Type B pancreatic cell (in vitro differentiated cells): Measurements from ENCODE around the gene PIGV. TPM values are rescaled to one million over a fixed set of nuclear protein-coding genes. Genes with fewer than 3 reads are reported as not detected.
A peak's percentile ranks its signal among the peaks of the same experiment; 100 is the strongest.

ENCODE experiments used
- DNase-seq: peaks from one replicate; pipeline ENCODE4 v3.0.0; 2021; ENCODE audit warnings: mixed read lengths; ENCODE audit not compliant: unreplicated experiment; ENCODE audit errors: extremely low spot score
- H3K27ac Mint-ChIP-seq: 2 replicates; pipeline ENCODE4 v1.8.0; 2021; ENCODE audit warnings: mild to moderate bottlenecking, mixed read lengths
- H3K27me3 Mint-ChIP-seq: 2 replicates; pipeline ENCODE4 v1.8.0; 2021; ENCODE audit warnings: mixed read lengths
- H3K36me3 Mint-ChIP-seq: 2 replicates; pipeline ENCODE4 v1.8.0; 2021; ENCODE audit warnings: mixed read lengths
- H3K4me1 Mint-ChIP-seq: one replicate; pipeline ENCODE4 v1.8.0; 2021; ENCODE audit warnings: mixed read lengths; ENCODE audit not compliant: unreplicated experiment
- H3K4me3 Mint-ChIP-seq: 2 replicates; pipeline ENCODE4 v1.8.0; 2021; ENCODE audit warnings: mild to moderate bottlenecking, mixed read lengths
- H3K9me3 Mint-ChIP-seq: 2 replicates; pipeline ENCODE4 v1.8.0; 2021; ENCODE audit warnings: mixed read lengths
- total RNA-seq: library from RNA; stranded (reverse); gene quantifications from 2 replicates; pipeline ENCODE4 v1.2.1, GENCODE V29; 2021; ENCODE audit warnings: low replicate concordance
- TF ChIP-seq, protein P1 (sequence below): fragments of 200-600 bp; sonication (generic); conservative IDR thresholded peaks from 2 replicates; pipeline ENCODE4 v1.5.0; 2021; ENCODE audit warnings: antibody characterized with exemption, mild to moderate bottlenecking

Gene PIGV
- total RNA-seq, 1 donor from 2014 or later, result 13.3 TPM

GRCh38 chr1:26781206-26781825, 6.4 kb upstream of the PIGV start:
- no peak for DNase-seq

DNA sequence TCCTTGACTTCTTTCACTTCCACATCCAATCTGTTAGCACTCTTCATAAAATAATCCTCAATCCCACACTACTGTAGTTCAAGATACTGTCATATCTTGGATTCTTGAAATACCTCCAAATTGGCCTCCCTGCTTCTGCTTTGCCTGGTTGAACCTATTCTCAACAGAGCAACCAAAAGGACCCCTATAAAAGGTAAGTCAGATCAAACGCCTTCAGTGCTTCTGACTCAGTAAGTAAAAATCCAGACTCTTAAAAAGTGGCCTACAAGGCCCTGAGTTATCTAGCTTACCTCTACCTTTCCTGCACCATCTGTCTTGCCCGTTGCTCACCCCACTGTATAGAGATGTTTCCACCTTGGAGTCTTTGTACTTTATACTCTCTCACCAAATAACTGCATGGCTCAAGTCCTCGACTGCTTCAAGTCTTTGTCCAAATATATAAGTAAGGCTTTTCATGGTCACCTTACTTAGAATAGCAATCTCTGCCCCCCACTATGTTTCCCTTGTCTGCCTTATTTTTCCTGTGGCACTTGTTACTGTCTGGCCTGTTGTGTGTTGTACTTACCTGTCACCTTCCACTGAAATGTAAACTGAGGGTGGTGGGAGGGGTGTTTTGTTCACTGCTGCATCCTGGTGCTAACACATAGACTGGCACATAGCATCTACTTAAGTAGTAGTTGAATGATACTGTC, 5.1 kb upstream of the PIGV start:
- no peaks in the 10 kb centered on the region for H3K9me3 Mint-ChIP-seq
- H3K27me3 Mint-ChIP-seq, result no peaks in the 10 kb centered on the region
- H3K36me3 Mint-ChIP-seq, result peaks cover 35% of the 10 kb centered on the region
- H3K4me1 Mint-ChIP-seq, result peaks cover 56% of the 10 kb centered on the region
- TF ChIP-seq, protein P1, sequence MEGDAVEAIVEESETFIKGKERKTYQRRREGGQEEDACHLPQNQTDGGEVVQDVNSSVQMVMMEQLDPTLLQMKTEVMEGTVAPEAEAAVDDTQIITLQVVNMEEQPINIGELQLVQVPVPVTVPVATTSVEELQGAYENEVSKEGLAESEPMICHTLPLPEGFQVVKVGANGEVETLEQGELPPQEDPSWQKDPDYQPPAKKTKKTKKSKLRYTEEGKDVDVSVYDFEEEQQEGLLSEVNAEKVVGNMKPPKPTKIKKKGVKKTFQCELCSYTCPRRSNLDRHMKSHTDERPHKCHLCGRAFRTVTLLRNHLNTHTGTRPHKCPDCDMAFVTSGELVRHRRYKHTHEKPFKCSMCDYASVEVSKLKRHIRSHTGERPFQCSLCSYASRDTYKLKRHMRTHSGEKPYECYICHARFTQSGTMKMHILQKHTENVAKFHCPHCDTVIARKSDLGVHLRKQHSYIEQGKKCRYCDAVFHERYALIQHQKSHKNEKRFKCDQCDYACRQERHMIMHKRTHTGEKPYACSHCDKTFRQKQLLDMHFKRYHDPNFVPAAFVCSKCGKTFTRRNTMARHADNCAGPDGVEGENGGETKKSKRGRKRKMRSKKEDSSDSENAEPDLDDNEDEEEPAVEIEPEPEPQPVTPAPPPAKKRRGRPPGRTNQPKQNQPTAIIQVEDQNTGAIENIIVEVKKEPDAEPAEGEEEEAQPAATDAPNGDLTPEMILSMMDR, result no peak
- peak overlapping the region; percentile 99 for H3K27ac Mint-ChIP-seq
- H3K4me3 Mint-ChIP-seq, result no peak overlapping the region
- no peak for DNase-seq

More at GRCh38 chr1:26781206-26781825, 6.4 kb upstream of the PIGV start:
- TF ChIP-seq, protein P1, result no peak
- peaks cover 39% of the 10 kb centered on the region for H3K36me3 Mint-ChIP-seq
- H3K4me3 Mint-ChIP-seq, result no peak overlapping the region
- no peaks in the 10 kb centered on the region for H3K27me3 Mint-ChIP-seq
- peak overlapping the region; percentile 15 for H3K27ac Mint-ChIP-seq
- no peaks in the 10 kb centered on the region for H3K9me3 Mint-ChIP-seq
- H3K4me1 Mint-ChIP-seq, result peaks cover 45% of the 10 kb centered on the region

DNA sequence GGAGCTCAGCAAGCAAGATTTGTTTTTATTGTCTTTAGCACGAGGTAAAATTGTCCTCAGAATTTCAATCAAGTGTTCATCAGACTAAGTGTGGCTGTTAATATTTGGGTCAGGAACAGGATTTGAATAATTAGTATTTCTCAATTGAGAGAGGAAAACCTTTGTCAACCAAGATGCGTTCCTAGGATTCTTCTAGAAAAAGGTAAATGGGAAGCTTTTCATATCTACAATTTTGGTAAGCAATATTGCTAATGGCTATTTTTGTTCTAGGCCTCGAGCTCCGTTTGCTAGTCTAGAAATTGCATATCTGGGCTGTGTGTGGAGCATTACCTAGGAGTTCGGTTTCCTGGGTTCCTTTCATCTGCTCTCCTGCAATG, 4.1 kb upstream of the PIGV start:
- H3K9me3 Mint-ChIP-seq, result no peaks in the 10 kb centered on the region
- peaks cover 59% of the 10 kb centered on the region for H3K4me1 Mint-ChIP-seq
- peaks cover 28% of the 10 kb centered on the region for H3K36me3 Mint-ChIP-seq
- TF ChIP-seq, protein P1, result no peak
- no peak for DNase-seq
- H3K27me3 Mint-ChIP-seq, result no peaks in the 10 kb centered on the region
- H3K4me3 Mint-ChIP-seq, result peak overlapping the region; percentile 35
- H3K27ac Mint-ChIP-seq, result peak overlapping the region; percentile 99

DNA sequence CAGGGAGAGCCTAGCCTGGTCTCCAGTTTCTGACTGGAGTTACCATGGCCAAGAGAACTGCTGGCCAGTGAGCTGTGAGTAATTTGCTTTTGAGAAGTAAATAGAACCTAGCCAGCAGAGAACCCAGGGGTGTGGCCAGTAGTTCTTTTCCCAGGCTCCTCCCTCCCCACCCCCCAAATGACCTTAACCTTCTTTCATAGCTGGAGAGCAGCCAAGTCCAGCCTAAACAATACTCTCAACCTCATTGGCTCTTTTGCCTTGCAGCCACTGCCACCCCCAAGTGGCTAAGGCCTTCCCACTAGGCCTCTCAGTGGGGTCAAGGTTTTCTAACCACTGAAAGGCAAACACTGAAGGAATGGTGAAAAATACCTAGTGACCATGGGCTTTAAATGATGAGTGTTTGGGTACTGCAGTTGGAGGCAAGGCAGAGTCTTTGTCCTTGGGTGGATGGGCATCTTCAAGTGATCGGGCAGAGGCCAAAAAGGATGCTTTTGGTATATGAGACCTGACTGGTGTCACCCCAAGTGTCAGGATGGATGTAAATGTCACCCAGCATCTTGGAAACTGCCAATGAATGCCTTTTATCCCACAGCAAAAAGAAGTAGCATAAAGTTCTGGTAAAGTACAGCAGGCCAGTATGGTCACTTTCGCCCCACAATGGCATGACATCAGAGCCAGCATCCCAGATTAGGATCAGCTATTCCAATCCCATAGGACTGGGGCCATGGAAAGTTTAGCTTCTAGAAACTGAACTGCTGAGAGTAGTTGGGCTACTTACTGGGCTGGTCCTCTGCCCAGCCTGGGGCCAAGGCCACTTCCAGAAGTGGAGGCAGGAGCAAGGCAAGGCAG, 3.5 kb upstream of the PIGV start:
- peak overlapping the region; percentile 35 for H3K4me3 Mint-ChIP-seq
- no peaks in the 10 kb centered on the region for H3K9me3 Mint-ChIP-seq
- no peak for DNase-seq
- peaks cover 22% of the 10 kb centered on the region for H3K36me3 Mint-ChIP-seq
- TF ChIP-seq, protein P1, result no peak
- peaks cover 65% of the 10 kb centered on the region for H3K4me1 Mint-ChIP-seq
- peak overlapping the region; percentile 99 for H3K27ac Mint-ChIP-seq
- H3K27me3 Mint-ChIP-seq, result no peaks in the 10 kb centered on the region

DNA sequence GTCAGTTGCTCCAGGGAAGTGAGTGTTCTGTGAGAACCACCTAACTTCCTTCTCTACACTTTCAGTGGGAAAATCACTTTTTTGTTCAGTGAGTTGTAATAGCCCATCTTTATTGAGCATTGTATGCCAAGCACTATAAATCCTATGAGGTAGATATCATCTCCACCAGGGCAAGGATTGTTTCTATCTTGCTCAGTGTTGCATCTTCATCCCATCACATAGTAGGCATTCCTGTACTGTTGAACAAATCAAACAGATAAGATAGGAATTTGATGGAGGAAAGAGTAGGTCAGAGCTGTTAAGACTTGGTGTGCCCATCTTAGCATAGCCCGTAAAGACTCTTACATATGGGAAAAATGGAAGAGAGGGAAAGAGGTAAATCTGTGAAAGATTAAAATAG, 2.9 kb upstream of the PIGV start:
- no peak for DNase-seq

More for the DNA sequence above, 2.9 kb upstream of the PIGV start:
- Mint-ChIP-seq H3K4me3 (no peak overlapping the region), H3K27me3 (no peaks in the 10 kb centered on the region), H3K36me3 (peaks cover 15% of the 10 kb centered on the region), H3K4me1 (peaks cover 71% of the 10 kb centered on the region), H3K9me3 (no peaks in the 10 kb centered on the region), H3K27ac (peak overlapping the region; percentile 99)
- TF ChIP-seq, protein P1, result no peak
